ENCODE results near the gene STK10. TPM values are rescaled to one million over a fixed set of nuclear protein-coding genes. Genes with fewer than 3 reads are reported as not detected.
"Not testable (repeated sequence)": the region's sequence is repeated elsewhere in the genome, so short reads cannot be mapped to it uniquely, and the experiment has no call there.

STK10 gene
- total RNA-seq, 1 experiment from 2014 or later: 8.0 TPM

DNA sequence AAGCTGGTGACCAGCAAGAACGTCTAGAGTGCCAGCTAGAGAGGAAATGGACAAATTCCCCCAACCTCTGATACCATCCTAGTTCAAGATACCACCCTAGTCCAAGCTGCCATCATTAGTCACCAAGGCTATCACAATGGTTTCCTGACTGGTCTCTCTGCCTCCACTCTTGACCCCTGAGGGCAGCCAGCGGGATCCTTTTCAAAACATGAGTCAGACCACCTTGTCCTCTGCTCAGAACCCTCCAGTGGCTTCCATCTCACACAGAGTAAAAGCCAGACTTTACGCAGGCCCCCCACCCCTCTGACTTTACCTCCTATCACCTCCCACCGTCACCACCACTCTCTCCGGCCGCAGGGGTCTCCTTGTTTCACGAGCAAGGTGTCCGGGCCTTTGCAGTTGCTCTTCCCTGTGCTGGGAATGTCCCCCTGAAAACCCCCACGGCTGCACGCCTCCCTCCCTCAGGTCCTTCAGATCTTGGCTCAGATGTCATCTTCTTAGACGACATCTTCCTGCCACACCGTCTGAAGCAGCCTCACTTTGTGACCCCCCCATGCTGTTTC, 139.4 kb downstream of the STK10 start:
- DNase-seq: peak; percentile 41
- no peaks in the 10 kb centered on the region; the same call in 1 of the 2 replicates for H3K27me3 ChIP-seq
- peaks cover 9% of the 10 kb centered on the region for H3K36me3 ChIP-seq
- H3K9me3 ChIP-seq: no peaks in the 10 kb centered on the region
- no peak overlapping the region for H3K4me3 ChIP-seq

- no peak for DNase-seq
- Histone ChIP-seq H3K36me3 (peaks cover 9% of the 10 kb centered on the region), H3K4me3 (no peak overlapping the region), H3K9me3 (no peaks in the 10 kb centered on the region), H3K27me3 (no peaks in the 10 kb centered on the region; the same call in 1 of the 2 replicates)
Measured at GRCh38 chr5:172048170-172048422, 139.9 kb downstream of the STK10 start.

DNA sequence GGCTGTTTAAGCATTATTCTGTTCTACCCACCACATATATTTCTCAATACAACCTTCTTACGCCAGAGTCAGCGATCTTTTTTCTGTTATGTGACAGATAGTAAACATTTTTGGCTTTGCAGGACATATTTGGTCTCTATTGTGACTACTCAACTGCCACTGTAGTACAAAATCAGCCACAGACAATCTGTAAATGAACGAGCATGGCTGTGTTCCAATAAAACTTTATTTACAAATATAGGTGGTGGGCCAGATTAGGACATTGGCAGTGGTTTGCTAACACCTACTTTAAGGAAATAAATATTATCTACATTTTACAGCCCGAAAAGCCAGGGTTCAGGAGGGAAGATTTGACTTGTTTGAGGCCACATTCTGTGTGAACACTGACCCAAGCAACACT, 141.4 kb downstream of the STK10 start:
- H3K36me3 ChIP-seq: peaks cover 9% of the 10 kb centered on the region
- DNase-seq: no peak
- no peaks in the 10 kb centered on the region; the same call in 1 of the 2 replicates for H3K27me3 ChIP-seq
- H3K4me3 ChIP-seq: no peak overlapping the region
- H3K9me3 ChIP-seq: no peaks in the 10 kb centered on the region

DNA sequence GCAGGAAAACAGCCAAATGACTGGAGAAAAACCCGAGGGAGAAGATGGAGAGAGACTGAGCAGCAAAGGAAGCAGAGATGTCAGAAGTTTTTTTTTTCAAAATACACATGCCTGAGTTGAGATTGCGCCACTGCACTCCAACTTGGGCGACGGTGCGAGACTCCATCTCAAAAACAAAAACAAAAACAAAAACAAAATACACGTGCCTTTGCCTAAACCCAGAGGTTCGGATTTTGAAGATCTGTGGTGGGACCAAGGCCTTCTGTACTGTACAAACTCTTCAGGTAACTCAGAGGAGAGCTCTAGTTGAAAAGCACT, 142.8 kb downstream of the STK10 start:
- no peak overlapping the region for H3K4me3 ChIP-seq
- H3K9me3 ChIP-seq: no peaks in the 10 kb centered on the region
- no peaks in the 10 kb centered on the region; the same call in 1 of the 2 replicates for H3K27me3 ChIP-seq
- DNase-seq: no peak
- H3K36me3 ChIP-seq: peaks cover 4% of the 10 kb centered on the region

DNA sequence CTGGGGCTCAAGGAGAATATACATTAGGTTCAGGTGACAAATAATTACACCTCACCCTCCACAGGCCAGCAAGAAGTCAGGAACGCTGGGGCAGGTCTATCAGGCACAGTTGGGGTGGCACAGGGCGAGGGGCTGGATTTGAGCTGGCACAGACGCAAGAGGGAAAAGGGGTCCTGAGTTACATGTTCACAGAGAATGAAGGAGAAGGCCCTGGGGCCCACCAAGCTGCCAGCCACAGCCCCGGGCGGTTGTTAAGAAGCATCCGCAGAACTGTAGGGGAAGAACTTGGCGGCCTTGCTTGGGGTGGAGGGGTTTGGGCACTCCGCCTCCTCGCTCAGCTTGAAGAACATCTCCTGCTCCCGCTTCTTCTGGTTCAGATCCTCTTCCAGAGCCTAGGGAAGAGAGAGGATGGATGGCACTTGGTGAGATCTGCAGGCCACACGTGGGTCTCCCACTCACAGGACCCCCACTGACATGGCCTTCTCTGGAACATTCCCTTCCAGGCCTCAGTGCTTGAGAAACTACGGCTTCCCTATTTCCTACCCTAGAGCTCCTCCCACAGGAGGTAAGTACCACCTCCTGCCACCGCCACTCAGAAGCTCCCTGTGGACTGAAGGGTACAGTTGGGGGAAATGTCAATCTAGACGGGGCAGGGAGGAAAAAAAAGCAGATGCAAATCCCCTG, 143.3 kb downstream of the STK10 start:
- Histone ChIP-seq H3K36me3 (peaks cover 2% of the 10 kb centered on the region), H3K27me3 (no peaks in the 10 kb centered on the region; the same call in 1 of the 2 replicates), H3K4me3 (no peak overlapping the region), H3K9me3 (no peaks in the 10 kb centered on the region)
- DNase-seq: no peak

GRCh38 chr5:172043865-172044264, 144.2 kb downstream of the STK10 start:
- DNase-seq: no peak
- Histone ChIP-seq H3K27me3 (no peaks in the 10 kb centered on the region; the same call in 1 of the 2 replicates), H3K36me3 (peaks cover 2% of the 10 kb centered on the region), H3K4me3 (no peak overlapping the region), H3K9me3 (no peaks in the 10 kb centered on the region)

DNA sequence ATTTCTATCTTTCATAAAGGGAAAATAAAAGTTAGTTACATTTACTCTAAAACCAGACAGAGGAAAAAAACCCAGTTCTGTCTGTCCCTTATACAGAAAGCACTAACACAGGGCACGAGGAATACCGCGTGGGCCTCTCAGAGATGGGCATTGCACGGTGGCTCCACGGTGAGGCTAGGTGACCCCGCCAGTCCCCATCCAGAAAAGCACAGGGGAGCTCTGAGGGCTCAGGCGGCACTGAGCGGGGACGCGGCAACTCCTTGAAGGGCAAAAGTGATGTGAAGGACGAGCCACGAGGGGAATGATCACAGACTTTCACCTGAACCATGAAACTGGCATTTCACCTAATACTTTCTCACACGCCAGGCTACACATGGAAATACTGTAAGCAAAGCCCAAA, 145.8 kb downstream of the STK10 start:
- no peak overlapping the region for H3K4me3 ChIP-seq
- no peaks in the 10 kb centered on the region for H3K9me3 ChIP-seq
- H3K27me3 ChIP-seq: no peaks in the 10 kb centered on the region; the same call in 1 of the 2 replicates
- DNase-seq: no peak
- H3K36me3 ChIP-seq: peaks cover 2% of the 10 kb centered on the region

DNA sequence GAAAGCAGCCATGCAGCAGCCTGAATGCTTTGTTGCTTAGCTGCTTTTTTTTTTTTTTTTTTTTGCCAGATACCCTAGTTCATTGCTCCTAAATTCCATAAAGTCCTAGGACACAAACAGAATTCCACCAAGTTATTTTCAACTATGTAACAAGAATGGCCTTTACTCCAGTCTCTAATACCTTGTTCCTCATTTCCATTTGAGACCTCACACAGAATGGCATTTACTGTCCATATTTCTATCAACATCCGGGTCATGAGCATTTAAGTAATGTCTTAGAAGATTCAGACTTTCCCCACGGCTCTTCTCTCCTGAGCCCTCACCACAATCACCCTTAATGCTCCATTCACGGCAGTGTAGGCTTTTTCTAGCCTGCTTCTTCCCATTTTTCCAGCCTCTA, 149.9 kb downstream of the STK10 start:
- H3K27me3 ChIP-seq: no peaks in the 10 kb centered on the region
- no peaks in the 10 kb centered on the region for H3K9me3 ChIP-seq
- DNase-seq: no peak
- H3K36me3 ChIP-seq: no peaks in the 10 kb centered on the region
- no peak overlapping the region for H3K4me3 ChIP-seq

- no peaks in the 10 kb centered on the region; the same call in 1 of the 2 replicates for H3K27me3 ChIP-seq
- H3K4me3 ChIP-seq: no peak overlapping the region
- DNase-seq: no peak
- no peaks in the 10 kb centered on the region for H3K36me3 ChIP-seq
- H3K9me3 ChIP-seq: peaks cover 15% of the 10 kb centered on the region
Measured at GRCh38 chr5:172035049-172035448, 153.0 kb downstream of the STK10 start.

GRCh38 chr5:172031894-172032461, 156.0 kb downstream of the STK10 start:
- Histone ChIP-seq H3K4me3 (no peak overlapping the region), H3K9me3 (peaks cover 15% of the 10 kb centered on the region), H3K36me3 (no peaks in the 10 kb centered on the region), H3K27me3 (no peaks in the 10 kb centered on the region; the same call in 1 of the 2 replicates)
- DNase-seq: no peak

GRCh38 chr5:172029876-172030275, 158.1 kb downstream of the STK10 start:
- H3K4me3 ChIP-seq: no peak overlapping the region
- H3K27me3 ChIP-seq: no peaks in the 10 kb centered on the region; the same call in 1 of the 2 replicates
- H3K36me3 ChIP-seq: no peaks in the 10 kb centered on the region
- DNase-seq: no peak
- H3K9me3 ChIP-seq: peaks cover 15% of the 10 kb centered on the region

DNA sequence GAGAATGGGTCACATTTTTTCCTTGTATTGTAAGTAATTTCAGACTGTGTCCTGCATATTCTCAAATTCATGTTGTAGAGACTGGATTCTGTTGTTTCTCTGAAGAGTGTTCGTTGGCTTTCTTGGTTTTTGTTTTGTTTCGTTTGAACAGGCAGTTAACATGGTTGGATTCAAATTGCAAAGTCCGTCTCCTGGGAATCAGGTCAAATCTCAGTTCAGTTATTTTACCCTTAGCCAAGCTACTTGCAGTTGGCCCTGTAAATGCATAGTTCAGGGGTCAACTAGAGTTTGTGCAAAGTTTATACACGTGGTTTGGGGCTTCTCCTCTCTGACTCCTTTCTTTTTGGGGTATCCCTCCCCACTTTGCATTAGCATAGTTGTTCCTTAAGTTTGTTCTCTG, 159.9 kb downstream of the STK10 start:
- no peak for DNase-seq
- Histone ChIP-seq H3K27me3 (no peaks in the 10 kb centered on the region; the same call in 1 of the 2 replicates), H3K9me3 (peaks cover 15% of the 10 kb centered on the region)

GRCh38 chr5:172020110-172020786, 167.8 kb downstream of the STK10 start:
- H3K4me3 ChIP-seq, H3K36me3 ChIP-seq, DNase-seq, H3K27me3 ChIP-seq, H3K9me3 ChIP-seq: not testable (repeated sequence)

More for the DNA sequence above, 159.9 kb downstream of the STK10 start:
- no peaks in the 10 kb centered on the region for H3K36me3 ChIP-seq
- no peak overlapping the region for H3K4me3 ChIP-seq

DNA sequence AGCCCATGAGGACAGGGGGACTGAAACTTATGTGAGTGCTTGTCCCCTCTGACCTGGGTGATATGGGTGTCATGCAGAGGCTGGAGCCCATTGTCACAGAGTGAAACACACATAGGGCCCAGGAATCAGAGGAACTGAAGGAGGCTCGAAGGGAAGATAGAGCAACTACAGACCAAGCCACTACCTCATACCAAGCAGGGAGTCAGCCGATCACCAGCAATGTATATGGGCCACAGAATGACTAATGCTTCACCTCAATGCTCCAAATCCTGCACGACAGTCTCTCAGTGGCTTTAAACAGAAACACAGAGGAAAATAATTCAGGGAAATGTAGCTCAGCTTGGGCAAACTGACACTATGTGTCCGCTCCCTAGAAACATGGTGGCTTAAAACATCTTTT, 172.7 kb downstream of the STK10 start:
- no peak for DNase-seq
- Histone ChIP-seq H3K36me3 (no peaks in the 10 kb centered on the region), H3K9me3 (no peaks in the 10 kb centered on the region), H3K4me3 (no peak overlapping the region), H3K27me3 (no peaks in the 10 kb centered on the region)

DNA sequence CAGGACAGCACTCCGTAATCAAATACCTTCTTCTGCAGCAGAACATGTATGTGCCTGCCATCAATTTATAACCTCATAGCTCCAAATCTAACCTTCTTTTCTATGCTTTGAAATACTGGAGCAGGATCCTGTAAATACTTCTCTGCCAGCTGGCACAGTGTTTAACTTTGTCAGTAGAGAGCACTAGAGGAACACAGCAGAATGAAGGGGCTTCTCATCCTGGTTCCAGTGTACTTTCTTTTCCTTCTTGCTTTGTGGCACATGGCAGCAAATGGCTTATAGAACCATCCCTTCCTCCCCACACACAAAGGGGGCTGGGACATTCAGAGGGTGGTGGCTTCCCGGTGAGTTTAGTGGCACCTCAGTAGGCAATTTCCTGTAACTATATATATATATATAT, 177.7 kb downstream of the STK10 start:
- Histone ChIP-seq H3K36me3 (no peaks in the 10 kb centered on the region), H3K27me3 (no peaks in the 10 kb centered on the region), H3K4me3 (no peak overlapping the region), H3K9me3 (no peaks in the 10 kb centered on the region)
- no peak for DNase-seq

GRCh38 chr5:172009536-172010270, 178.3 kb downstream of the STK10 start:
- H3K9me3 ChIP-seq: no peaks in the 10 kb centered on the region
- DNase-seq: no peak
- no peaks in the 10 kb centered on the region for H3K27me3 ChIP-seq
- H3K36me3 ChIP-seq: no peaks in the 10 kb centered on the region
- no peak overlapping the region for H3K4me3 ChIP-seq

GRCh38 chr5:172008689-172009141, 179.3 kb downstream of the STK10 start:
- Histone ChIP-seq H3K27me3 (no peaks in the 10 kb centered on the region), H3K9me3 (no peaks in the 10 kb centered on the region), H3K4me3 (no peak overlapping the region), H3K36me3 (no peaks in the 10 kb centered on the region)
- no peak for DNase-seq
